Peyer's patch (tissue), 4 donors: ENCODE data around the gene RFTN1.

Experiments
- CTCF ChIP-seq, 6 experiments: fragments of 450-650 bp in 4 of 6; fragments of 200-600 bp in 2 of 6; sonication (generic) in 1 of 6; IDR thresholded peaks; one replicate each; pipeline ENCODE4 v1.5.1; 2017 to 2019; ENCODE audit warnings: antibody characterized with exemption in 6 of 6, mild to moderate bottlenecking in 3 of 6, moderate library complexity in 1 of 6
- POLR2A ChIP-seq, 2 donors: fragments of 450-650 bp; IDR thresholded peaks; one replicate each; pipeline ENCODE4 v1.5.1; 2017; ENCODE audit warnings: antibody characterized with exemption in 2 of 2, mild to moderate bottlenecking in 2 of 2, moderate library complexity in 2 of 2

- TF ChIP-seq CTCF (IDR thresholded peaks at IDR 0.05) (no peak), POLR2A (IDR thresholded peaks at IDR 0.05) (no peak)
Observed at GRCh38 chr3:16485395-16485992, 28.0 kb downstream of the RFTN1 start.
